Activated CD4-positive, alpha-beta T cell treated with anti-CD3 and anti-CD28 coated beads for 4 hours (primary cell): Measurements from ENCODE around the gene MUC5AC.

Experiments
- DNase-seq, 2 donors: peaks; one replicate each; pipeline ENCODE4 v3.0.0-alpha.2; 2020

MUC5AC gene

DNA sequence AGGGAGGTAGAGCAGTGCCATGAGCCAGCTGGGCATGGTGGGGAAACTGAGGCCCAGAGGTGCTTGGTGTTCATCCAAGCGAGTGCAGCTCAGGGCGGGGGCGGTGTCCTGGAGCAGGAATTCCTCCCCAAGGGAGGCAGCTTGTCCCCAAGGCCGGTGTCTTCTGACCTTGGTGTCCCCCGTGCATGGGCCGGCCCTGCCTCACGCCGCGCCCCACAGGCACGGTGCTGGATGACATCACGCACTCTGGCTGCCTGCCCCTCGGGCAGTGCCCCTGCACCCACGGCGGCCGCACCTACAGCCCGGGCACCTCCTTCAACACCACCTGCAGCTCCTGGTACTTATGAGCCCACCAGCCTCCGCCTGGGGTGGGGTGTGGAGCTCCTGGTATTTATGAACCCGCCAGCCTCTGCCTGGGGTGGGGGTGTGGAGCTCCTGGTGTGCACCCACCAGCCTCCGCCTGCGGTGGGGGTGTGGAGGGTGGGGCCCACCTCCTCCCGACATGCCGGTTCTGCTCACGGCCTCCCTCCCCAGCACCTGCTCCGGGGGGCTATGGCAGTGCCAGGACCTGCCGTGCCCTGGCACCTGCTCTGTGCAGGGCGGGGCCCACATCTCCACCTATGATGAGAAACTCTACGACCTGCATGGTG, 71.8 kb downstream of the MUC5AC start:
- no peak for DNase-seq

DNA sequence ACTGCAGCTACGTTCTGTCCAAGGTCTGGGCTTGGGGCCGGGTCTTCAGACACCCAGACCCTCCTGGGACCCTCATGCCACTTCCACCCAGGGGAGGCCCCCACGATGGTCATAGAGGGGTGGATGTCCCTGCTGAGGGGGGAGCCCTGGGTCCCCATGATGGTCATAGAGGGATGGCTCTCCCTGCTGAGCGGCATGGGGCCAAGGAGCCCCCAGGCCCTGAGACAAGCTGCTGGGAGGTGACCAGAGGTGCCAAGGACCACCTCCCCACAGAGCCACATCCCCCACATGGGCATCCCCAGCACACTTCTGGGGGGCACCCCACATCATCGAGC, 72.3 kb downstream of the MUC5AC start:
- no peak for DNase-seq

DNA sequence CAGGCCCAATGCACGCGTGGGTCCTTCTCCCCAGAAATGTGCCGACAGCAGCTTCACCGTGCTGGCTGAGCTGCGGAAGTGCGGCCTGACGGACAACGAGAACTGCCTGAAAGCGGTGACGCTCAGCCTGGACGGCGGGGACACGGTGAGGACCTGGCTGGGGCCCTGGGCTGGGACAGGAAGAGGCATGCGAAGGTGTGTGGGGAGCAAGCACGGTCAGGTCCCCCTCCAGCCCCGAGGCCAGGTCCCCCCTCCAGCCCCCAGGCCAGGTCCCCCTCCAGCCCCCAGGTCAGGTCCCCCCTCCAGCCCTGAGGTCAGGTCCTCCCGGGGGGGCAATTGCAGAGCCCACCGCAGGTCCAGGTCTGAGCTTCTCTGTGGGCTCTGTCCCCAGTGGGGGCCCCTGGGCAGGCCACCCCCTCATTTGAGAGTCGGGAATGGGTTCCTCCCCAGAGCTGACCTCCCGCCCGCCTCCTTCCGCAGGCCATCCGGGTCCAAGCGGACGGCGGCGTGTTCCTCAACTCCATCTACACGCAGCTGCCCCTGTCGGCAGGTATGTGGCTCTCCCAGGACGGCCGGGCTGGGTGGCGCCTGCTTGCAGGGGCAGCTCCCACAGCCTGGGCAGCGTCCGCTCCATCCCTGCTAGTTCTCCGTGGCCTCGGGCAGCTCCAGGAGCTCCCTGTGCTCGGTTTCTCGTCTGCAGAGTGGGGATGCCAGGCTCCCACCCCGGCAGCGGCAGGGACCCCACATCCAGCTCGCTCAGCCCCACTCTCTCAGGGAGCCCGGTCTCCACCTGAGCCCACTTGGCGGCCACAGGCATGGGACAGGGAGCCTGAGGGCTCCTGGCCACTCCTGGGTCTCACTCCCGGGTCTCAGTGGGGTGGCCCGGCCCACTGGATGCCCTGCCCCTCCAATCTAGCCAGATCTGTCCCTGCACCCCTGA, 73.0 kb downstream of the MUC5AC start:
- no peak for DNase-seq

DNA sequence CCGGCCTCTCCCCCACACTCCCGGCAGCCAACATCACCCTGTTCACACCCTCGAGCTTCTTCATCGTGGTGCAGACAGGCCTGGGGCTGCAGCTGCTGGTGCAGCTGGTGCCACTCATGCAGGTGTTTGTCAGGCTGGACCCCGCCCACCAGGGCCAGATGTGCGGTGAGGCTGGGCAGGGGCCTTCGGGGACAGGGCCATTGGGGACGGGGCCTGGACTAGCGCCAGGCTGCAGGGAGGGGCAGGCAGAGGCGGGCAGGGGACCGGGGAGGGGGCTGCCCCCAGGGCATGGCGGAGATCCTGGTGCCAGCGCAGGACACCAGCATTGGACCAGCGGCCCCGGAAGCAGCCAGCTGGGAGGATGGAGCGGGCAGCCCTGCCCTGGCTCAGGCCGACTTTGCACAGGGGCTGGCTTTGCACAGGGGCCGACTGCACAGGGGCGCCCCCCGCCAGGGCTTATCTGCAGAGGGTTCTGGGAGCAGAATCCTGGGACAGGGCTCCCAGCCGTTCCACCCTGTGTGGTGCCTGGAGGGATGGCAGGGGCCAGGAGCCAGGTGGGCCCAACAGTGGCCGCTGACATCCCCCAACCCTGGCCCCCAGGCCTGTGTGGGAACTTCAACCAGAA, 73.8 kb downstream of the MUC5AC start:
- no peak for DNase-seq

DNA sequence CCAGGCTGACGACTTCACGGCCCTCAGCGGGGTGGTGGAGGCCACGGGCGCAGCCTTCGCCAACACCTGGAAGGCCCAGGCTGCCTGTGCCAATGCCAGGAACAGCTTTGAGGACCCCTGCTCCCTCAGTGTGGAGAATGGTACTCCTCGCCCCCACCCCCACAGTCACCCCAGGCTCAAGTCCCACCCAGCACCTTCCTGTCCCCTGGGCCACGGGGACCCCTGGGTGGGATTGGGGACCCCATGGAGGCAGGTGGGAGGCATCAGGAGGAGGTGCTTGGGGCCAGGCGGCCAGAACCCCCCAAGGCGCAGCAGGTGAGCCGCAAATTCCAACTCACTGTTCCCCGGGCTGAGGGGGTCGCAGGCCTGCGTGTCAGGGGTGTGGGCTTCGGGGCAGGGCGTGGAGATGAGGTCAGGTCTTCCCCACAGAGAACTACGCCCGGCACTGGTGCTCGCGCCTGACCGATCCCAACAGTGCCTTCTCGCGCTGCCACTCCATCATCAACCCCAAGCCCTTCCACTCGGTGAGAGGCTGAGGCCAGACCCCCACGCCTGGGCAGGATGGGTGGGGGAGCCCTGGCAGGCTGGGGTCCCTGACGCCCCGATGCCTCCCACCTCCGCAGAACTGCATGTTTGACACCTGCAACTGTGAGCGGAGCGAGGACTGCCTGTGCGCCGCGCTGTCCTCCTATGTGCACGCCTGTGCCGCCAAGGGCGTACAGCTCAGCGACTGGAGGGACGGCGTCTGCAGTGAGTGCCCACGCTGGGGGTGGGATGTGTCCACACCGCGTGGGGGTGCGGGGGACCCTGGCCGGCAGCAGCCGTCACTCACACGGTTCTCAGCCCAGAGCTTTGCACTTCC, 74.5 kb downstream of the MUC5AC start:
- no peak for DNase-seq

DNA sequence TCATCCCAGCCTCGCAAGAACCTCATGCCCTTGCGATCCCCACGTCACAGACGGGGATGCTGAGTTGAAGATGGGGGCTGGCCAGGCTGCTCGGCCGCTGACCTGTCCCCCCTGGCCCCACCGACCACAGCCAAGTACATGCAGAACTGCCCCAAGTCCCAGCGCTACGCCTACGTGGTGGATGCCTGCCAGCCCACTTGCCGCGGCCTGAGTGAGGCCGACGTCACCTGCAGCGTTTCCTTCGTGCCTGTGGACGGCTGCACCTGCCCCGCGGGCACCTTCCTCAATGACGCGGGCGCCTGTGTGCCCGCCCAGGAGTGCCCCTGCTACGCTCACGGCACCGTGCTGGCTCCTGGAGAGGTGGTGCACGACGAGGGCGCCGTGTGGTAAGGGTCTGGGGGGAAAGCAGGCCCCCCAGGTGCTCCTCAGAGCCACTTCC, 75.1 kb downstream of the MUC5AC start:
- DNase-seq, result no peak

DNA sequence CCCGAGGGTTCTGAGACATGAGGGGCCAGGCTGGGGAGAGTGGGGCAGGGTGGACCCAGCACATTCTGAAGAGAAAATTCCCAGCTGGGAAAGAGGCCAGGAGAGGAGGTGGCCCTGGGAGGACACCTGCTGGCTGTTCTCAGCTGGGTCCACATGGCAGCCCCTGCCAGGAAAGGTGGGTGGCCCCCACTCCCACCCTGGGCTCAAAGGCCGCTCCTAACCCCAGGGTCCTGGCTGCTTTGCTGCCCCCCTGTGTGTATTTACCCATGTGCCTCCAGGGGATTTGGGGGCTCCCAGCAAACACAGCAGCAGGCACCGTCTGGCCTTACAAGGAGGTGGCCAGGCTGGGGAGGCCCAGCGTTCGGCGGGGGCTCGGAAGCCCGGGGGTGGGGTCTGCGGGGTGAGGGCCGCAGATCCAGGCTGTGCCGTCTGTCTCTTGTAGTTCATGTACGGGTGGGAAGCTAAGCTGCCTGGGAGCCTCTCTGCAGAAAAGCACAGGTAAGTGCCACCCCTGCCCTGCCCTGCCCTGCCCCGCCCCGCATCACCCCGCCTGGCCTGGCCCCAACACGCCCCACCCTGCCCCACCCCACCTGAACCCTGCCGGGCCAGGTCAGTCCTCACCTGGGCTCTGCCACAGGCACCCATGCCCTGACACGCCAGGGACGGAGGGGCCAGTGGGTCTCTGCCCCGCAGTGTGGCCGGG, 75.7 kb downstream of the MUC5AC start:
- no peak for DNase-seq

DNA sequence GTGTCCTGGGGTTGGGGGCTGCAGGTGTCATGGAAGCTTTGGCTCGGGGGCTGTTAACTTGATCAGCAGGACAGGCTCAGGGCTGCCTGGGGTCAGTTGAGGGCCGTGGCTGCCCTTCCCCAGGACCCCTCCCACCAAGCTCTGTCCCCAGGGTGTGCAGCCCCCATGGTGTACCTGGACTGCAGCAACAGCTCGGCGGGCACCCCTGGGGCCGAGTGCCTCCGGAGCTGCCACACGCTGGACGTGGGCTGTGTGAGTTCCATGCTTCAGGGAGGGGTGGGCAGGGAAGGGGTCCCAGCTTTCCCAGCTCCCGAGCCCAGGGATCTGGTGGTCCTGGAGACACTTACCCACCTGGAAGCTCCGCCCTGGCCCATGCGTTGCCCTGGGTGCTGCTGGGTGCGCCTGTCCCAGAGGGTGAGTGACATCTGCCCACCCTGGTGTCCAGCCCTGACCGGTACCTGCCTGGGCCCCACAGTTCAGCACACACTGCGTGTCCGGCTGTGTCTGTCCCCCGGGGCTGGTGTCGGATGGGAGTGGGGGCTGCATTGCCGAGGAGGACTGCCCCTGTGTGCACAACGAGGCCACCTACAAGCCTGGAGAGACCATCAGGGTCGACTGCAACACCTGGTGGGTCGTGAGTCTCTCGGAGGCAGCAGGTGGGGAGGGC, 76.4 kb downstream of the MUC5AC start:
- DNase-seq, result no peak

DNA sequence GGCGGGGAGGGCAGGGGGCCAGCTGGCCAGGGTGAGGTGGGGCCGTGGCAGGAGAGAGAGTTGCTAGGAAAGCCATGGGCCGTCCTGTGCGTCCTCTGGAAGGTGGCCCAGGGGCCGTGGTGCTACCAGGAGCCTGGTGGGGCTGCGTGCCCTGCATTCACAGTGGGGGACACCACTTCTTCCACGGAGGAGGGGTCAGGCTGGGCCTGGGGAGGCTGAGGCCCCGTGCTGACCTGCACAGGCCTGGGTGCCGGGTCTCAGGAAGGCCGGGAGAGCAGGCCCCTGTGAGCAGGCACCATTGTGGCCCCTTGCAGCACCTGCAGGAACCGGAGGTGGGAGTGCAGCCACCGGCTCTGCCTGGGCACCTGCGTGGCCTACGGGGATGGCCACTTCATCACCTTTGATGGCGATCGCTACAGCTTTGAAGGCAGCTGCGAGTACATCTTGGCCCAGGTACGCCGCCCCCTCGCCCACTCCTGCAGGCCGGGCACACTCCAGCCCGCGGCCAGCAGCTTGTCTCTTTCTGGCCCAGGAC, 77.1 kb downstream of the MUC5AC start:
- DNase-seq, result no peak

DNA sequence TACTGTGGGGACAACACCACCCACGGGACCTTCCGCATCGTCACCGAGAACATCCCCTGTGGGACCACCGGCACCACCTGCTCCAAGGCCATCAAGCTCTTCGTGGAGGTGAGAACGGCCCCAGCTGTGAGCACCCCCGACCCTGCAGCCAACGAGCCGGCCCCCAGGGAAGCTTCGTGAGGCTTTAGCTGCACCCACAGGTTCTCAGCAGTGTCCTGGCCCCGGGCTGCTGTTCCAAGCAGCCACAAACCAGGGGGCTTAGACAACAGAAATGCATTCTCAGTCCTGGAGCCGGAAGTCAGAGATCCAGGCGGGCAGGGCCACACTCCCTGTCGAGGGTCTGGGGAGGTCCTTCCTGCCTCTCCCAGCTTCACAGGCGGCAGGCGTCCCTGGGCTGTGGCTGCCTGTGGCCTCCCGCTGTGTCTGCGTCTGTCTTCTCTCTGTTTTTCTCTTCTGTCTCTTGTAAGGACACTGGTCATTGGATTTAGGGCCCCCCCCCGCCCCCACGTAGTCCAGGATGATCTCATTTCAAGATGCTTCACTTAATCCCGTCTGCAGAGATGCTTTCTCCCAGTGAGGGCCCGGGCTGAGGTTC, 77.7 kb downstream of the MUC5AC start:
- DNase-seq, result no peak

DNA sequence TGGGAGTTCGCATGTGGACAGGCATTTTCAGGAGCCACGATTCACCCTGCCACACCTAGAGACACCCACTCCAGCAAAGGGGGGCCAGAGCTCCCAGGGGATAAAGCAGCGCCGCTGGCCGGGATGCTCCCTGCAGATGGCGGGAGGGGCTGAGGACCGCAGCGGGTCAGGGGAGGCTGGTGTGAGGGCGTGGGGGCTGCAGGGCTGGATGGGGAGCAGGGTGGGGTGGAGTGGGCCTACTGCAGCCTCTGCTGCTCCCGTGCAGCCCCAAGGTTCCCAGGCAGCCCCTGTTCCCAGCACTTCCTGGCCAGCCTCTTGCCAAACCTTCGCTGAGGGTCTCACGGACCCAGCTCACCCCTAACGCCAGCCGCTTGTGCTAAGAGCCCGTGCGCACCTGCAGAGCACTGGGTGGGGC, 78.2 kb downstream of the MUC5AC start:
- DNase-seq, result no peak

DNA sequence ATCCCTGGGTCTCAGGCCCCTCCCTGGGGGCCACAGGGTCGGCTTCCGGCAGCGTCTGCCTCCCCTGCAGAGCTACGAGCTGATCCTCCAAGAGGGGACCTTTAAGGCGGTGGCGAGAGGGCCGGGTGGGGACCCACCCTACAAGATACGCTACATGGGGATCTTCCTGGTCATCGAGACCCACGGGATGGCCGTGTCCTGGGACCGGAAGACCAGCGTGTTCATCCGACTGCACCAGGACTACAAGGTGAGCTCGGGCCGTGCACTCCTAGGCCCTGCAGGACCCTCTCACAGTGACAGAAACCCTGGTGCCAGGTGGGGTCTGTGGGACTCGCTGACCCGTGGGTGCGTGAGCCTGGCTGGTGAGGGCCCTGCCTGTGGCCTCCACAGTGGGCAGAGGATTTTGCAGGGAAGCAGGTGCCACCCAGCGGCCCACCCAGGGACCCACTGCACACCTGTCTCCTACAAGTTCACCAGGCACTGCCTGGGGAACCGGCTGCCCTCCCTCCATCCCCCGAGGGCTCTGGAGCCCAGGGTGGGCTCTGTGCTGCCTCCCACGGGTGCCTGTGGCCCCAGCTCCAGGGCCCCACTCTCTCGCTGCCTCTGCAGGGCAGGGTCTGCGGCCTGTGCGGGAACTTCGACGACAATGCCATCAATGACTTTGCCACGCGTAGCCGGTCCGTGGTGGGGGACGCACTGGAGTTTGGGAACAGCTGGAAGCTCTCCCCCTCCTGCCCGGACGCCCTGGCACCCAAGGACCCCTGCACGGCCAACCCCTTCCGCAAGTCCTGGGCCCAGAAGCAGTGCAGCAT, 78.8 kb downstream of the MUC5AC start:
- DNase-seq, result no peak

DNA sequence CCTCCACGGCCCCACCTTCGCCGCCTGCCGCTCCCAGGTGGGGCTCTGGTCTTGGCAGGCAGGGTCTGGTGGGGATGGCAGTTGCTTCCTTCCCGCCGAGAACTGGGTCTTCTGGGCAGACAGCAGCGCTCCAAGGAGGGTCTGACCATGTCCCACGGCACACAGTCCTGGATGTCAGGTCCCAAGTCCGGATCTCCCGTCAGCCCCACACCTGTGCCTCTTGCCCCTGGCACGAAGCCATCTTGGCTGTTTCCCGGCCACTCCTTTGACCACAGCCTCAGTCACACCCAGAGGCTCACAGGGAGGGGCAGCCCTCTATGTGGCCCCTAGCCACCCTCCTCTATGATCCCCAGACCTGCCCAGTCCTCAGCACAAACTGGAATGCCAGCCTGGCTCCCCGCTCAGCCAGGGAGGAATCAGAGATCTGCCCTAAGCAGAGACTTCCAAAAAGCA, 79.4 kb downstream of the MUC5AC start:
- DNase-seq, result no peak

DNA sequence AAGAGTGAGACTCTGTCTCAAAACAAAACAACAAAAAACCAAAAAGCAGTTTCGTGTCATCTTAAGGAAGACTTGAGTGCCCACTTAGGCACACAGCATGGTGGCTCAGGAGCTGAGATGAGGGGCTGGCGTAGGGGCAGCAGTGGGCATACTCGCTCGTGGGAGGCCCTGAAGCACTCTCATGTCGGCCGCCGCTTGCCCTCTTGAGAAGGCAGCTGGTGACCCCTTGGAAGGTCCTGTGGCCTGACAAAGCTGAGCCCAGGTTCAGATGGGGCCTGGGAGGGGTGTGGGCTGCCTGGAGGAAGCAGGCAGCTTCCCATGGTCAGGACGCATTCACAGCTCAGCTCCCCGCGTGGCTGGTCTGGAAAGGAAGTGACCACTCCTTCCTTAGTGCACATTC, 80.1 kb downstream of the MUC5AC start:
- DNase-seq, result no peak

DNA sequence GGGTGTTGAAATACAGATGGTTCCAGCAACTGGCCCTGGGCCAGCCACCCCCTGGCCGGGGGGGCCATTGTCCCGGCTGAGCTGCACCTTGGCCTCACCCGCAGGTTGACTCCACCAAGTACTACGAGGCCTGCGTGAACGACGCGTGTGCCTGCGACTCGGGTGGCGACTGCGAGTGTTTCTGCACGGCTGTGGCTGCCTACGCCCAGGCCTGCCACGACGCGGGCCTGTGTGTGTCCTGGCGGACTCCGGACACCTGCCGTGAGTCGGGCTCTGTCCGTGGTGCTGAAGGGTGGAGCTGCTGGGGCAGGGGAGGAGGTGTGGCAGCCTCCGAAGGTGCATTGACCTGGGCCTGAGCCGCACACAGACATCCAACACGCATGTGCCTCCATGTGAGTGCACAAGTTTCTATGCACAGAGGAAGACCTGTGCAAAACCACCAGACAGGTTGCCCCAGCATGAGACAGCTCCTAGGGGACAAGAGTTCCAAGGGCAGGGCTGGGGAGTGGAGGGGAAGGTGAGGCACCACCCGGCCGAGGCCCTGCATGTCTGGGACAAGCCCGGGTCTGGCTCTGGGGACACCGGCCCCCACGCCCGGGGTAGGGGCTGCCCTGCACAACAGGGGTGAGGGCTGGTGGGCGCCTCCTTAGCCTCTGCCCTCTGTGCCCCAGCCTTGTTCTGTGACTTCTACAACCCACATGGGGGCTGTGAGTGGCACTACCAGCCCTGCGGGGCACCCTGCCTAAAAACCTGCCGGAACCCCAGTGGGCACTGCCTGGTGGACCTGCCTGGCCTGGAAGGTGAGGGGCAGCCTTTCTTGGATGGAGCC, 81.2 kb downstream of the MUC5AC start:
- DNase-seq, result no peak

DNA sequence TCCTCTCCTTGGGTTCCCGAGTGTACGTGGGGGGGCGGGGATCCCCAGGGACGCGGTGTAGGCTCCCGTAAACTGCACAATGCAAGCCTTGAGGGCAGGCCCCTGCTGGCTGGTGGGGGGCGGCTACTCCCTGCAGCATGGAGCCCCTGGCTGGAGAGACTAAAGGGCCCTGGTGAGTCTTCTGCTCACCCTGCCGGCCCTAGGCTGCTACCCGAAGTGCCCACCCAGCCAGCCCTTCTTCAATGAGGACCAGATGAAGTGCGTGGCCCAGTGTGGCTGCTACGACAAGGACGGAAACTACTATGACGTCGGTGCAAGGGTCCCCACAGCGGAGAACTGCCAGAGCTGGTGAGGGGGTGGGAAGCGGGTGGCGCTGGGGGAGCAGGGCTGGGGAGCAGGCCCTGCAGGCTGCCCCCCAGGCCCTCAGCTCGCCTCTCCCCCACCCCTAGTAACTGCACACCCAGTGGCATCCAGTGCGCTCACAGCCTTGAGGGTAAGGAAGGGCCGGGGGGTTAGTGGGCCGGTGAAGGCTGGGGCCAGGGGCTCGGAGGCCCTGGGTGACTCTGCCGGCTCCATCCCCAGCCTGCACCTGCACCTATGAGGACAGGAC, 81.9 kb downstream of the MUC5AC start:
- no peak for DNase-seq

DNA sequence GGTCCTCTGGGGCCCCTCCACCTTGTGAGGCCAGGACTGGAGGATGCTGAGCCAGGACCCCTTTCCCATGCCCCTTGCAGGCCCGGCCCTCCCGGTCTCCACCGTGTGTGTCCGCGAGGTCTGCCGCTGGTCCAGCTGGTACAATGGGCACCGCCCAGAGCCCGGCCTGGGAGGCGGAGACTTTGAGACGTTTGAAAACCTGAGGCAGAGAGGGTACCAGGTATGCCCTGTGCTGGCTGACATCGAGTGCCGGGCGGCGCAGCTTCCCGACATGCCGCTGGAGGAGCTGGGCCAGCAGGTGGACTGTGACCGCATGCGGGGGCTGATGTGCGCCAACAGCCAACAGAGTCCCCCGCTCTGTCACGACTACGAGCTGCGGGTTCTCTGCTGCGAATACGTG, 83.0 kb downstream of the MUC5AC start:
- no peak for DNase-seq

DNA sequence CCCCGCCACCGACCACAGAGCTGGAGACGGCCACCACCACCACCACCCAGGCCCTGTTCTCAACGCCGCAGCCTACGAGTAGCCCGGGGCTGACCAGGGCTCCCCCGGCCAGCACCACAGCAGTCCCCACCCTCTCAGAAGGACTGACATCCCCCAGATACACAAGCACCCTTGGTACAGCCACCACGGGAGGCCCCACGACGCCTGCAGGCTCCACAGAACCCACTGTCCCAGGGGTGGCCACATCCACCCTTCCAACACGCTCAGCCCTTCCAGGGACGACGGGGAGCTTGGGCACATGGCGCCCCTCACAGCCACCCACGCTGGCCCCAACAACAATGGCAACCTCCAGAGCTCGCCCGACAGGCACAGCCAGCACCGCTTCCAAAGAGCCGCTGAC, 84.0 kb downstream of the MUC5AC start:
- no peak for DNase-seq

DNA sequence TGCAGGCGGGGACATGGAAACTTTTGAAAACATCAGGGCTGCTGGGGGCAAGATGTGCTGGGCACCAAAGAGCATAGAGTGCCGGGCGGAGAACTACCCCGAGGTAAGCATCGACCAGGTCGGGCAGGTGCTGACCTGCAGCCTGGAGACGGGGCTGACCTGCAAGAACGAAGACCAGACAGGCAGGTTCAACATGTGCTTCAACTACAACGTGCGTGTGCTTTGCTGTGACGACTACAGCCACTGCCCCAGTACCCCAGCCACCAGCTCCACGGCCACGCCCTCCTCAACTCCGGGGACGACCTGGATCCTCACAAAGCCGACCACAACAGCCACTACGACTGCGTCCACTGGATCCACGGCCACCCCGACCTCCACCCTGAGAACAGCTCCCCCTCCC, 84.5 kb downstream of the MUC5AC start:
- no peak for DNase-seq
